GM12878 (cell line): ENCODE data around the gene SELENOW. TPM values are rescaled to one million over a fixed set of nuclear protein-coding genes. Genes with fewer than 3 reads are reported as not detected.
A peak's percentile ranks its signal among the peaks of the same experiment; 100 is the strongest.

Experiments used
- BRCA1 ChIP-seq: IDR thresholded peaks from 2 replicates; pipeline ENCODE4 v1.6.1; 2011; ENCODE audit warnings: low read depth, low read length, improper control_type of control experiment
- CEBPZ ChIP-seq: fragments of 150-350 bp; IDR thresholded peaks from 2 replicates; pipeline ENCODE4 v1.6.1; 2016; ENCODE audit warnings: low read depth, low read length
- E2F4 ChIP-seq: IDR thresholded peaks from 2 replicates; pipeline ENCODE4 v1.6.1; 2012; ENCODE audit warnings: low read depth, low read length, improper control_type of control experiment
- IRF5 ChIP-seq: fragments of 450-650 bp; IDR thresholded peaks from 2 replicates; pipeline ENCODE4 v1.6.1; 2017; ENCODE audit warnings: borderline replicate concordance
- JUNB ChIP-seq: IDR thresholded peaks from 2 replicates; pipeline ENCODE4 v1.6.1; 2016; ENCODE audit warnings: antibody characterized with exemption, mild to moderate bottlenecking
- KDM1A ChIP-seq: fragments of 200-600 bp; sonication (generic); IDR thresholded peaks from 2 replicates; pipeline ENCODE4 v1.6.1; 2016; ENCODE audit warnings: borderline replicate concordance
- MYB ChIP-seq: fragments of 150-350 bp; IDR thresholded peaks from 2 replicates; pipeline ENCODE4 v1.6.1; 2014; ENCODE audit warnings: mild to moderate bottlenecking, low read depth, low read length, borderline replicate concordance
- NR2C1 ChIP-seq: fragments of 450-650 bp; IDR thresholded peaks from 2 replicates; pipeline ENCODE4 v1.6.1; 2017; ENCODE audit warnings: antibody characterized with exemption, mild to moderate bottlenecking, moderate library complexity
- RFX5 ChIP-seq: IDR thresholded peaks from 2 replicates; pipeline ENCODE4 v1.6.1; 2011; ENCODE audit warnings: low read depth, low read length, improper control_type of control experiment
- SMAD5 ChIP-seq: IDR thresholded peaks from 2 replicates; pipeline ENCODE4 v1.6.1; 2016; ENCODE audit warnings: antibody characterized with exemption, low read depth
- SREBF1 ChIP-seq: IDR thresholded peaks from 2 replicates; pipeline ENCODE4 v1.6.1; 2012; ENCODE audit warnings: mild to moderate bottlenecking, low read length
- STAT3 ChIP-seq: IDR thresholded peaks from 2 replicates; pipeline ENCODE4 v1.6.1; 2011; ENCODE audit warnings: low read depth, low read length, improper control_type of control experiment
- SUPT20H ChIP-seq: IDR thresholded peaks from 2 replicates; pipeline ENCODE4 v1.6.1; 2011; ENCODE audit warnings: low read depth, mild to moderate bottlenecking, low read length, moderate library complexity, borderline replicate concordance; ENCODE audit not compliant: control insufficient read depth
- TCF12 ChIP-seq: IDR thresholded peaks from 2 replicates; pipeline ENCODE4 v1.6.1; 2011; ENCODE audit warnings: low read depth, mild to moderate bottlenecking, low read length
- polyA plus RNA-seq, 11 experiments: library from polyadenylated mRNA; depleted of rRNA in 4 of 11; unstranded in 6 of 11; stranded (reverse) in 5 of 11; fragments of >200 nt; fragmentation: Nextera tagmentation in 4 of 11; fragmentation: Illumina TruSeq in 1 of 11; extraction: Ambion mirVana in 4 of 11; extraction: Trizol in 1 of 11; gene quantifications; 1 replicate in 1 of 11; 2 replicates in 10 of 11; pipeline versions ENCODE4 v1.2.1 to v1.2.3, GENCODE V29; 2011 to 2016; ENCODE audit warnings: inconsistent platforms in 2 of 11, missing spikeins in 2 of 11, low read depth in 1 of 11
- total RNA-seq, 4 experiments: library from RNA; depleted of rRNA in 3 of 4; stranded (reverse); fragments of >200 nt in 3 of 4; fragmentation: Illumina TruSeq in 1 of 4; extraction: Trizol in 1 of 4; gene quantifications; 2 replicates each; pipeline versions ENCODE4 v1.2.1 to v1.2.3, GENCODE V29; 2013 to 2021
- TF ChIP-seq, protein P1 (sequence below): fragments of 450-650 bp; formaldehyde crosslinking; IDR thresholded peaks from 2 replicates; pipeline ENCODE4 v1.4.0; 2022; ENCODE audit warnings: mild to moderate bottlenecking, moderate library complexity
- TF ChIP-seq, protein P2 (sequence below): IDR thresholded peaks from 2 replicates; pipeline ENCODE4 v1.6.1; 2012; ENCODE audit warnings: low read depth, low read length, improper control_type of control experiment
- TF ChIP-seq, protein P3 (sequence below): fragments of 450-650 bp; IDR thresholded peaks from 2 replicates; pipeline ENCODE4 v1.6.1; 2017; ENCODE audit warnings: antibody characterized with exemption, mild to moderate bottlenecking, moderate library complexity

Gene SELENOW
- total and polyA plus RNA-seq, 10 of the 15 experiments (the other 5 are each of a cell fraction or from before 2014, with no cell fraction given) = 53.3 to 186 (median 101) TPM

- TF ChIP-seq, protein P1, sequence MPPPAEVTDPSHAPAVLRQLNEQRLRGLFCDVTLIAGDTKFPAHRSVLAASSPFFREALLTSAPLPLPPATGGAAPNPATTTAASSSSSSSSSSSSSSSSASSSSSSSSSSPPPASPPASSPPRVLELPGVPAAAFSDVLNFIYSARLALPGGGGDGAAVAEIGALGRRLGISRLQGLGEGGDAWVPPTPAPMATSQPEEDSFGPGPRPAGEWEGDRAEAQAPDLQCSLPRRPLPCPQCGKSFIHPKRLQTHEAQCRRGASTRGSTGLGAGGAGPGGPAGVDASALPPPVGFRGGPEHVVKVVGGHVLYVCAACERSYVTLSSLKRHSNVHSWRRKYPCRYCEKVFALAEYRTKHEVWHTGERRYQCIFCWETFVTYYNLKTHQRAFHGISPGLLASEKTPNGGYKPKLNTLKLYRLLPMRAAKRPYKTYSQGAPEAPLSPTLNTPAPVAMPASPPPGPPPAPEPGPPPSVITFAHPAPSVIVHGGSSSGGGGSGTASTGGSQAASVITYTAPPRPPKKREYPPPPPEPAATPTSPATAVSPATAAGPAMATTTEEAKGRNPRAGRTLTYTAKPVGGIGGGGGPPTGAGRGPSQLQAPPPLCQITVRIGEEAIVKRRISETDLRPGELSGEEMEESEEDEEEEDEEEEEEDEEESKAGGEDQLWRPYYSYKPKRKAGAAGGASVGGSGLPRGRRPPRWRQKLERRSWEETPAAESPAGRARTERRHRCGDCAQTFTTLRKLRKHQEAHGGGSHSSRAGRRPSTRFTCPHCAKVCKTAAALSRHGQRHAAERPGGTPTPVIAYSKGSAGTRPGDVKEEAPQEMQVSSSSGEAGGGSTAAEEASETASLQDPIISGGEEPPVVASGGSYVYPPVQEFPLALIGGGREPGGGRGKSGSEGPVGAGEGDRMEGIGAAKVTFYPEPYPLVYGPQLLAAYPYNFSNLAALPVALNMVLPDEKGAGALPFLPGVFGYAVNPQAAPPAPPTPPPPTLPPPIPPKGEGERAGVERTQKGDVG (CRISPR knock-in tag) = no peak
- TF ChIP-seq BRCA1 (no peak), SUPT20H (no peak), KDM1A (no peak), MYB (no peak), JUNB (no peak), E2F4 (no peak), RFX5 (no peak), SREBF1 (no peak), STAT3 (no peak), IRF5 (no peak), SMAD5 (peak; percentile 97), TCF12 (no peak), NR2C1 (peak; percentile 92), CEBPZ (no peak)
- TF ChIP-seq, protein P2, sequence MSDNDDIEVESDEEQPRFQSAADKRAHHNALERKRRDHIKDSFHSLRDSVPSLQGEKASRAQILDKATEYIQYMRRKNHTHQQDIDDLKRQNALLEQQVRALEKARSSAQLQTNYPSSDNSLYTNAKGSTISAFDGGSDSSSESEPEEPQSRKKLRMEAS = 0 out of 2 replicates have a peak, but pooled peaks have one; percentile 17
- TF ChIP-seq, protein P3, sequence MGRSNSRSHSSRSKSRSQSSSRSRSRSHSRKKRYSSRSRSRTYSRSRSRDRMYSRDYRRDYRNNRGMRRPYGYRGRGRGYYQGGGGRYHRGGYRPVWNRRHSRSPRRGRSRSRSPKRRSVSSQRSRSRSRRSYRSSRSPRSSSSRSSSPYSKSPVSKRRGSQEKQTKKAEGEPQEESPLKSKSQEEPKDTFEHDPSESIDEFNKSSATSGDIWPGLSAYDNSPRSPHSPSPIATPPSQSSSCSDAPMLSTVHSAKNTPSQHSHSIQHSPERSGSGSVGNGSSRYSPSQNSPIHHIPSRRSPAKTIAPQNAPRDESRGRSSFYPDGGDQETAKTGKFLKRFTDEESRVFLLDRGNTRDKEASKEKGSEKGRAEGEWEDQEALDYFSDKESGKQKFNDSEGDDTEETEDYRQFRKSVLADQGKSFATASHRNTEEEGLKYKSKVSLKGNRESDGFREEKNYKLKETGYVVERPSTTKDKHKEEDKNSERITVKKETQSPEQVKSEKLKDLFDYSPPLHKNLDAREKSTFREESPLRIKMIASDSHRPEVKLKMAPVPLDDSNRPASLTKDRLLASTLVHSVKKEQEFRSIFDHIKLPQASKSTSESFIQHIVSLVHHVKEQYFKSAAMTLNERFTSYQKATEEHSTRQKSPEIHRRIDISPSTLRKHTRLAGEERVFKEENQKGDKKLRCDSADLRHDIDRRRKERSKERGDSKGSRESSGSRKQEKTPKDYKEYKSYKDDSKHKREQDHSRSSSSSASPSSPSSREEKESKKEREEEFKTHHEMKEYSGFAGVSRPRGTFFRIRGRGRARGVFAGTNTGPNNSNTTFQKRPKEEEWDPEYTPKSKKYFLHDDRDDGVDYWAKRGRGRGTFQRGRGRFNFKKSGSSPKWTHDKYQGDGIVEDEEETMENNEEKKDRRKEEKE = no peak
Measured at GRCh38 chr19:47745010-47745901, 33.2 kb upstream of the SELENOW start, which contains the start of gene NOP53 (continued).
